ENCODE results near the gene LRRC10B.
A peak's percentile ranks its signal among the peaks of the same experiment; 100 is the strongest.
"Not testable (repeated sequence)": the region's sequence is repeated elsewhere in the genome, so short reads cannot be mapped to it uniquely, and the experiment has no call there.

LRRC10B gene

DNA sequence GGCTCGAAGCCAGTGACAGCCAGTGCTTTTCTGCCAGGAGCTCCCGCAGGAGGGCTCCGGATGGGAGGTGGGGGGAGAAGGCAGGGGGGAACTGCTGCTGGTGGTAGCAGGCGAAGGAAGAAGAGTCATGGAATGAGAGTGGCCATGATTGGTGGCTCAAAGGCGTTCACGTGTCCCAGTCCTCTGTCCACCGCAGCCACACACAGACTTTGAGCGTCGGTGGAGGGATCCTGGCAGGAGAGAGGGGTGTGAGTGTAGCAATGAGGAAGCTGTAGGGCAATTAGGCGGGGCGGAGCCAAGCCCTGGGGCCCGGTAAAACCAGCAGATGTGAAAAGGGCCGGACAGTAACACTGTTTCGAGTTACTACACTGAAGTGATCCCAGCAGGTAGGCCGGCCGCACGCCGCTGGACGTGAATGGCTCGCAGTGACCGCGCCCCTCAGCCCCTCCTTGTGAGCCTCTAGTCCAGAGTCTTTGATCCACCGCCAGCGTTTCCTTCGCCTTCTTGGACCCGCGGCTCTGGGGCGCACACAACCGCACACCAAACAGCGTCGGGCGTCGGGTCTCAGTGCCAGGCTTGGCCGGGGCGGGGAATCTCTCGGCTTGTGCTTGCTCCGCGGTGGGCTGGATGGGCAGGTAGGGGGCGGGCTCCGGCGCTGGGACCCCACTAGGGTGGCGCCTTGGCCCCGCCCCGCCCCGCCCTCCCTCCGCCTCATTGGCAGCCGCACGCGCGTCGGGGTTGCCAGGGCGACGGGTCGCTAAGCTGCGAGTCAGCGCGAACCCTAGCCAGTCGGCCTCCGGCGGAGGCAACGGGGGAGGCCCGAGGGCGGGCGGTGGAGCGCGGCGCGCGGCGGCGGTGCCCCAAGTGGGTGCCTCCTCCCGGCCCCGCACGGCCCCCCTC lies at the start of gene LRRC10B:
LRRC10B (plus strand) TSS at position 788 of the 900 bp plus-strand sequence. CDS start 250 bp downstream, outside the sequence.
- peak; percentile 63 for DNase-seq

DNA sequence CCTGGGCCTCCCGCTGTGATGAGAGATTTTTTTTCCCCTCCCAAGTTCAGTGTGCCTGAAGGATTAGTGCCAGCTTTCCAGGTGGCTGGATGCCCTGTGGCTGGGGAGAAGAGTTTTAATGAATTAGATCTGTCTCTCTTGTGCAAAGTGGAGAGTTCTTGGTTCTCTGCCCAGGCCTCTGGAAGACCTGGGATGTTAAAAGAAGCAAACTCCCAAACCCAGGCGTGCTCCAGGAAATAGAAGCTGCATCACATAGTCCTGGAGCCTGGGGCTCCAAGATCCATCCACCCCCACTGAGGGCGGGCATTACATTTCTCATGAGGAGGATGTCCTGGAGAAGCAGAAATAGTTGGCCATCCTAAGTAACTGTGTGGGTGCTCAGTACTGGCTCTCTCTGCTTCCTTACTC lies 48.1 kb upstream of the LRRC10B start:
- DNase-seq: peak; percentile 59

DNA sequence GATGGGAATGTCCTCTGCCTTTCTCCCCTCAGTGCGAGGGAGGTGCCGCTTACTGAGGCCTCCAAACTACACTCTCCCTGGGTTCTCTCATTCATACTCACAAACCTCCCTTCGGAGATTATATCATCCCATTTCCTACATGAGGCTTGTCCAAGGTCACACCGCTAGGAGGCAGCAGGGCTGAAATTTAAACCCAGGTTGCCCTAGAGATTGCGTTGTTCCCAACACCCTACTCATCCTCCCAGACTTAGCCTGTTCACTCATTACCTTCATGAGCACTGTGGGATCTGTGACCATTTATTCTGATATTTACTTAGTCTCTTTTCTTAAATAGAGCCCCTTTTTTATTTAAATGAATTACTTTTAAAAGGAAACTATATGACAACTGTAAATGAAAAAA lies 47.6 kb upstream of the LRRC10B start:
- DNase-seq: no peak

DNA sequence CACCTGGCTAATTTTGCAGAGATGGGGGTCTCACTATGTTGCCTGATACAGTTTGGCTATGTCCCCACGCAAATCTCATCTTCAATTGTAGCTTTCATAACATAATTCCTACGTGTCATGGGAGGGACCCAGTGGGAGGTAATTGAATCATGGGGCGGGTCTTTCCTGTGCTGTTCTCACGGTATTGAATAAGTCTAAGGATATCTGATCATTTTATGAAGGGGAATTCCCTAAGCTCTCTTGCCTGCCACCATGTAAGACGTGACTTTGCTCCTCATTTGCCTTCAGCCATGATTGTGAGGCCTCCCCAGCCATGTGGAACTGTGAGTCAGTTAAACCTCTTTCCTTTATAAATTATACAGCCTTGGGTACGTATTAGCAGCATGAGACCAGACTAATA lies 40.9 kb upstream of the LRRC10B start:
- DNase-seq: not testable (repeated sequence)

DNA sequence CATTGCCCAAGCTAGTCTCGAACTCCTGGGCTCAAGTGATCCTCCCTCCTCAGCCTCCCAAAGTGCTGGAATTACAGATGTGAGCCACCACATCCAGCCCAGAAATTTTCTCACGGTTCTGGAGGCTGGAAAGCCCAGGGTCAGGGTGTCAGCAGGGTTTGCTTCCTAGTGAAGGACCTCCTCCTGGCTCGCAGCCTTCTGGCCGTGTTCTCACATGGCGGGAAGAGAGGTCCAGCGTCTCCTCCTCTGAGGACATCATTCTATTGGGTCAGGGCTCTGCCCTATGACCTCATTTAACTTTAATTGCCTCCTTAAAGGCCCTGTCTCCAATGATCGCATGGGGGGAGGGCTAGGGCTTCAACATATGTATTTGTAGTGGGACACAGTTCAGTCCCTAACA lies 40.5 kb upstream of the LRRC10B start:
- DNase-seq: no peak

DNA sequence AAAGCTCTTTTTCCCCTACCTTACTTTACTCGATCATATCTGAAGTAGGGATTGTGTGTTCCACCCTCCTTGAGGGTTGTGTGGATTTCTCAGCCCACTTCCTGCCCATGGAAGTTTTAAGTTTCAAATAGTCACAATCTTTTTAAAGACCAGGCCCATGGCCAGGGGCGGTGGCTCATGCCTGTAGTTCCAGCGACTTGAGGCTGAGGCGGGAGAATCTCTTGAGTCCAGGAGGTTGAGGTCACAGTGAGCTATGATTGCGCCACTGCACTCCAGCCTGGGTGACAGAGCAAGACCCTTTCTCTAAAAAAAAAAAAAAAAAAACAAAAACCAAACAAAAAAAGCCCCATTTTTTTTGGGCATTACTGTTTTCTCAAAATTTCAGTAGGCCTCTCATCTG lies 36.3 kb upstream of the LRRC10B start:
- DNase-seq: no peak

- no peak for DNase-seq
These were observed 35.7 kb upstream of the LRRC10B start for GRCh38 chr11:61472868-61473267.

- no peak for DNase-seq
These were observed 35.1 kb upstream of the LRRC10B start for GRCh38 chr11:61473370-61474012.

- DNase-seq: no peak
These were observed 34.4 kb upstream of the LRRC10B start for GRCh38 chr11:61474013-61474643.

DNA sequence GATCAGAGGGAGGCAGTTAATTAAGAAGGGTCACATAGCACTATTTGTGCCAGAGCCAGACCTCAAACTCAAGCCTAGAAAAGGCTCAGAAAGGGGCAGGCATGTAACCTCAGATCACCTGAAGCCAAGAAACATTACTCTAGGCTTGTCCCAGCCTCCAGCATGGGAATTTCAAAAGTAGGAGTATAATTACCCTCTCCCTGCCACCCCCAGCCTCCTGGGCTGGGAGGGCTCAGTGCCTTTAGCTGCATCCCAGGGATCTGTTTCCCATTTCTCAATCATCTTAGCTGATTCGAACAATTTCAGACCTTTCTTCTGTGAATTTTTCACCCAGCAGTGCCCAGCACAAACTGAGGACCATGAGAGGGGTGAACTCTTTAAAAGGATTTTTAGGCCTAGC lies 33.1 kb upstream of the LRRC10B start:
- DNase-seq: no peak

DNA sequence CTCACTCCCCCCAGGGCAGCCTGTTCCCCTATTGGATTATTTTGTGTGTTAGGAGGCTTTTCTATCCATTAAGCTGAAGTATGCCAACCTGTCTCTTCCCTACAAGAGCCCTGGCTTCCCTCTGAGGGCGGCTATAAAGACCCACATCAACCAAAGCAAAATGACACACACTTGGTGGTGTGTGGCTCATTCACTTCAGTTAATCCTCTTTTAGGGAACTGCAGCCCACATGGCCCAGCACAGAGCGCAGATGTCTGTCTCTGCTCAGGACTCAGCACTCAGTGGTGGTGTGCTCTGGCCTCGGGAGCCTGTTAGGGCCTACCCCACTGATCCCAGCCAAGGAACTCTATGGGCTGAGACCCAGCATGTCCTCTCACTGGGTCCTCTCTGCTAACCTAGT lies 32.2 kb upstream of the LRRC10B start:
- no peak for DNase-seq

- DNase-seq: no peak
These were observed 31.4 kb upstream of the LRRC10B start for GRCh38 chr11:61477126-61477525.

DNA sequence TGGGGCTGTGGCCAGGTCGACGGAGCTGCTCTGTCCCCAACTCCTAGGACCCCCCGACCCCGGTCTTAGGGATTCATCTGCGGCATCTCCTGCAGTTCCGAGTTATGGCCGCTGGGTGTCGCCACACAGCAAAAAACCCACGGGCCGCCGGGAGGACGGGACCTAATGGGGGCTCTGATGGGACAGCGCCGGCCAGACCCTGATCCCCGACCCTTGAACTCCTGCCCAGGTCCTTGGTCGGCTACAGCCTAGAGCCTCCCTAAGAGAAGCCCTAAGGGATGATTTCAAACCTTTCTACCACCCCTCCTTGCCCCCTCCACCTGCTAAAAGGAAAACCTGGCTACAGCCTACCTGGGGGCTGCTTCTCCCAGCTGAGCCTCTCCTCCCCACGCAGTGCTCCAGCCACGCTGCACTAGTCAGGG lies 30.8 kb upstream of the LRRC10B start:
- DNase-seq: no peak

DNA sequence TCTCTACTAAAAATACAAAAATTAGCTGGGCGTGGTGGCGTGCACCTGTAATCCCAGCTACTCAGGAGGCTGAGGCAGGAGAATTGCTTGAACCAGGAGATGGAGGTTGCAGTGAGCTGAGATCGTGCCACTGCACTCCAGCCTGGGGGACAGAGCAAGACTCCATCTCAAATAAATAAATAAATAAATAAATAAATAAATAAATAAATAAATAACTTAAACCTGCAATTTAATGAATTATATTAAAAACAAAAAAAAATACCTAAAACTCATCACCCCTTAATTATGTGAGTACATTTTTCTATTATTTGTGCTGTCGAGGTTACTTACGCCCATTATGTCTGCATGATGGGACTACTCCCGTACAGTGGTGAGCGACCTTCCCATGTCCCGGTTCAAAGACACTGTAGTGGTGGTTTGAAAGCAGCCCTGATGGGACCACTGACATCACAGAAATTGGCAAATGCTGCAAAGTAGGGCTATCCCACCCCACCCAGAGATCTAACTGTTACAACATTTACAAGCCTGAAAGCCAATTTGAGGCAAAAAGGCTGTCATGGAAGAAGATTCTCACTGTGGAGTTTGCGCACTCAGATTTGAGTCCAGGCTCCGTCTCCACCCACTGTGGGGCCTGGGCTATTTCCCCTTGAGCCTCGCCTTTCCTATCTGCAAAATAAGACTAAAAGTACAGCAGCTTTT lies 29.0 kb upstream of the LRRC10B start:
- not testable (repeated sequence) for DNase-seq

DNA sequence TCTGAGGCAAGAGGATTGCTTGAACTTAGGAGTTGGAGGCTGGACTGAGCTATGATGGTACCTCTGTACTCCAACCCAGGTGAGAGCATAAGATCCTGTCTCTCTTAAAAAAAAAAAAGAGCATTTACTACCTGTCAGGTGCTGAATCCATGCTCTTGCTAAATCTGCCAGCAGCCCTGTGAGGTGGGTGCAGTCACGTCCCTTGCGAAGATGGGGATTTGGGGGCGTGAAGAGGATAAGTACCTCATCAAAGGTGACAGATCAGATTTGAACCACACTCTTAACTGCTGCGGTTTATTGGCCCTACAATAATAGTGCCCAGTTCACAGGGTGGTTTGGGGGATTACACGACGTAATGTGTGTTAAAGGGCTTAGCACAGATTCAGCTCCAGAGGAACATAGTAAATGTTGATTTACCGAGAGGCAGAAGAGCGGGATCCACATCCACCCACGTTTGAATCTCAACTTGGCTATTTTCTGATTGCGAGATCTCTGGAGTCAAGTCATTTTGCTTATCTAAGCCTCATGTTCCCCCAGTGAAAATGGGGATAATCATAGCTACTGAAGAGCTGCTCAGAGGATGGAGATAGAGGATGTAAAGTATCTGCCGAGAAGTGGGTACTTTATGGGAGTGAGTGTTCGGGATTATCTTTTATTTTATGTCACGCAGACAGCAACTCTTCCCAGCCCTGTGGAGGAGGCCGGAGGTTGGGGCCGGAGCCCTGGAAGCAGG lies 28.1 kb upstream of the LRRC10B start:
- no peak for DNase-seq

DNA sequence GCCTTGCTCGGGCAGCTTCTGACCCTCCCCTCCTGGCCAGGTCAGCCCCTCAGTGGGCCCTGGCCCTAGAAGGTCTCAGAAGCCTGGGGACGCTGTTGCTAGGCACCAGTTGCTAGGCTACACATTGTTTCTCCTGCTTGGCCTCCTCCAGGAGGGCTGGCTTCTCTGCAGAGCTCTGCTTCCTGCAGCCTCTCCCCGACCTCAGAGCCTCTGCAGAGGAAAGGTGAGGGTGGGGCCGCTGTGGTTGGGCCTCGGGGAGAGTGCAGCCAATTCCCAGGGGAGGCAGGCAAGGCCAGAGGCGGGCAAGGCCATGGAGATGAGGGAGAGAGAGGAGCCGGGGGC lies 27.6 kb upstream of the LRRC10B start:
- peak; percentile 87 for DNase-seq

DNA sequence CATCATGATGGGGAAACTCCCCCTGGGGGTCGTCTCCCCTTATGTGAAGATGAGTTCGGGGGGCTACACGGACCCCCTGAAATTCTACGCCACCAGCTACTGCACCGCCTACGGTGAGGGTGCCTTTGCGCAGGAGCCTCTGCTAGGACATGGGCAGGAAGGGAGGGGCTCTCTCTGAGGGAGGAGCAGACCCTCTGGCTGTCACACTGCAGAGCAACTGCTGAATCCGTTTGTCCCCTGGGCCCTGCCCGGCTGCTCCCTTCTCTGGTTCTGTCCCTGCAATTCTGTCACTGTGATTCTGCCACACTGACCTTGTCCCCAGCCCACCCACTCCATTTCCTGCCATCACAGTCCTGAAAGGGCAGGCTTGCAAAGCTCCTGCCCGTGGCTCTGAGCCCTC lies 26.7 kb upstream of the LRRC10B start:
- DNase-seq: no peak

DNA sequence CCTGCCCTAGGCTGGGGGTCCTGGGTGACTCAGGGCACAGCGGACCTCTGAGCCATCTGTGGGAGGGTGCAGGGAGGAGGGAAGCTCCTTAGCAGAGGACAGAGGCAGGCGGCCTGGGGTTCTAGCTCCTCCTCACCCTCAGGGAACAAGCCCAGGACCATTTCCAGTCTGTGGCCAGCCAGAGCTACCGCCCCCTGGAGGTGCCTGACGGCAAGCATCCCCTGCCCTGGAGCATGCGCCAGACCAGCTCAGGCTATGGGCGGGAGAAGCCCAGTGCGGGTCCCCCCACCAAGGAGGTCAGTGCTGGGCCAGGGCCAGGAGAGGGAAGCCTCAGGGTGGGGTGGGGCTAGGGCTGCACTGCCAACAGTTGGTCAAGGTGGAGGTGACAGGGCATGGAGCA lies 26.0 kb upstream of the LRRC10B start:
- no peak for DNase-seq

- no peak for DNase-seq
These were observed 24.0 kb upstream of the LRRC10B start for GRCh38 chr11:61484541-61484940.

GRCh38 chr11:61485080-61485479 lies 23.5 kb upstream of the LRRC10B start:
- no peak for DNase-seq

- DNase-seq: no peak
These were observed 22.4 kb upstream of the LRRC10B start for GRCh38 chr11:61486011-61486620.

GRCh38 chr11:61486779-61487178 lies 21.8 kb upstream of the LRRC10B start:
- DNase-seq: no peak

Measured in DMS79 (cell line).